Stimulated activated naive CD8-positive, alpha-beta T cell treated with anti-CD3 and anti-CD28 coated beads, Interleukin-15, Interleukin-2, amounts not matched to agents 100 U/mL and 50 U/mL, for 24 hours (primary cell): ENCODE measurements around the gene PMP22.

Experiments
- ATAC-seq: fragments of 150-1000 bp; cut with Tn5 transposase; one replicate; pipeline ENCODE4 v1.10.0; 2021
- DNase-seq: peaks from one replicate; pipeline ENCODE4 v3.0.0; 2021

Gene PMP22

DNA sequence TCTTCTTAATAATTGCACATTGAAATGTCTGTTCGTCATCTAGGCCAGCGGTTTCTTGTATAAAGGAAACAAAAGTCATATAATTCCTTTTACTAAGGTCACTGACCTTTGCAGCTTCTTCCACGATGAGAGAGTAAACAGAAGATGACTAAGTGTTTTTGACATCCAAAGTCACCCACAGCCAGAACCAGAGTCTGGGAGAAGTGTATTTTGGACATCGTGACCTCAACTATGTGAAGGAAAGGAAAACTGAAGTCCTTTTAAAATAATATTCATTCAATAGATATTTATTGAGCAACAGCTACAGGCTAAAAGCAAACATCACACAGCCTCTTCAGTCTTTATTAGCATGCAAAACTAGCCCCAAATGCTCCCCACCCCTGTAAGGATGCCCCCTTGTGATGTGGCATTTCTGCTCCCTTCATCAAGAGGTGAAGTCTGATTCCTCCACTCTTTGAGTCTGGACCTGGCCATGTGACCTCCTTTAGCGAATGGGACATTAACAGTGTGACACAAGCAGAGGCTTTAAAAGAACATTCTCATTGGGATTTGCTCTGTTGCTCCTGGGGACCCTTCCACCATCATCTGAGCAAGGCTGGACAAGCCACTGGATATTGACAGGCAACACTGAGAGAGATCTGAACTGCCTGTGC, 8.1 kb upstream of the PMP22 start:
- ATAC-seq (no peak), DNase-seq (no peak)

DNA sequence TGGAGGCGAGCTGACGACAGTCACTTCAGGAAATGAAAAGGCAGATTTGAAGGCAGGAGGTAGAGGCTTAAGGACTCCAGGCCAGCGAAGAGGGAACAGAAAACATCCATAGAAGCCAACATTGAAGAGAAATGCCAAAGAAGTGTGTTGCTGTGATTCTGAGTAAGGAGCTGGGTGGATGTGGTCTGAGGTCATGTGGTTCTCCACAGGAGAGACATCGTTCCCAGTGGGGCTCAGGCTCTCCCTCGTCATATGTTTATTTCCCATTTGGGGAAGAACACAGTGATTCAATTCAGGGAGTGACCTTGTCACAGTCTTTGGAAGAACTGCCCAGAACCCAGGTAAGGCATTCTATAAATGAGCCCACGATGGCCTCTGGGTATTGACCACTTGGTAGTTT, 6.6 kb upstream of the PMP22 start:
- ATAC-seq (no peak), DNase-seq (no peak)

DNA sequence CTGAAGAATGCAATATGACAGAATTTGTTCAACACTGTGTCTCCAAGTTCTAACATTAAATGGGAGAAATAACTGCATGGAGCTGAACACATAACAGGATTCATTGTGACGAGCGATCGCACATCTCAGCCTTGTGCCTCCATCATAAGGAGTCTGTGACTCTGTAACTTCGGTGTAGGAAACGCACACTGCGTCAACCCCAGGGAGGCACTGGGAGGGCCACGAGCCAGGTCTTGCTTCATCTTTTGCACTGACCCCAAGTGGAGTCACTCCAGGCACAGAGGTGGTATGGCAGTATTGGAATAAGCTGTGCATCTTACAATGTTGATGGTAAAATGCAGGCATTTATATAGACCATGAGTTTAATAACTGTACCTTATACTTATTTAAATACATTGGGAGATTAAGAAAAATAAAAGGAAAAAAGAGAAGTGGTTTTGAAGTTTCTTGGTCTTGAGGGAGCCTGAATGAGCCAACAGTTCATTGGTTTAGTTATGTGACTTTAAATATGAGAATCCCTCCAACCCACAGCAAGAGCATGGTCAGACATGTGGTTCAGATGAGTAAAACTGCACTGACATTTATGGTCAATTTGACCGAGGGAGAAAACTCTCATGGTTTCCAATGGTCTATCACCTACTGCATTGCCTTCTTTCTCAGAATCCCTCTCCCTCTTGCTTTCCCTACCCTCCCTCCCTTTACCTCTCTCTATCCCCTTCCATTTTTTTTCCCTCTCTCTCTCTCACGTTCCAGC, 5.7 kb upstream of the PMP22 start:
- ATAC-seq (peak; percentile 66), DNase-seq (no peak)

DNA sequence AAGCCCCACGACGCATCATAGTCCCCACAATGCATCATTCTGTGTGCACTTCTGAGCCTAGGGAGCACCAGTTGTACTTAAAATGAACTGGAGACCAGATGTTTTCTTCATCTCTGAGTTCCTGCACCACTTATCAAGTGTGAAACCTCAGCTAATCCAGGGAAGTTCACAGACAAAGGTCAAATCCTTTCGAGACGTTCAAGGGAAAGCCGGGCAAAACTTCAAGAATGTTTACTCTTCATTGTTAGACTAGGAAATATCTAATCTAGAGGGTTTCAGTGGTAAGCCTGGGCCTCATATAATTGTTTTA, 4.6 kb upstream of the PMP22 start:
- no peak for ATAC-seq
- DNase-seq, result no peak

DNA sequence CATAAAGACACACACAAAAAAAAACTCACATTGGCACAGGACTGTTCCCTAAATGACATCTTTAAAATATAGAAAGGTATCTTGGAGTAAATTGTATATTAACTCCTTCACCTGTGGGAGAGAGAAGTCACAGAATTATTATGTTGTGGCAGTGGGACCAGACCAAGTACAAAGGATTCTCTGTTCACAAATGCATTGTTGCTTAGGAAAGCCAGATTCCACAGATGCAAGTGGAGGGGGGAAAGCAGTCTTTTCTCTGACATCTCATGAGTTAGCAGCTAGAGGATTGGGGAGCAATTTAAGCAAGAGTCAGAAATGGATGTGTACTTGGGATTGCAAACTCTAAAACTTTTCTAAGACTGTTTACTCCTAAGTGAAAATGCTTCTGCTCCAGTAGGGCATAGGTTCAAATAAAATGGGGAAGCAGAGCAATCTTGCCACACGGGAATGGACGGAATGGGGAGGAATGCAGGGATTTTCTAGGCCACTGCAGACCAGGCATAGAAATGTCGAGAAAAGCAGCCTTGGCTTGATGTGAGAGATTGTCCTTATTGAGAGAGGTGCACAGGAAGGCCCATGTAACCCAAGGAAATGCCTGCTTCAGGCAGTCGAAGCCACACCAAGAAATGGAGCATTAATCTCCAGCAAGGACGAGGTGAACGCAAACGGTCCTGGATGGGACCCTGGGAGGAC, 4.1 kb upstream of the PMP22 start:
- no peak for DNase-seq
- ATAC-seq, result no peak

DNA sequence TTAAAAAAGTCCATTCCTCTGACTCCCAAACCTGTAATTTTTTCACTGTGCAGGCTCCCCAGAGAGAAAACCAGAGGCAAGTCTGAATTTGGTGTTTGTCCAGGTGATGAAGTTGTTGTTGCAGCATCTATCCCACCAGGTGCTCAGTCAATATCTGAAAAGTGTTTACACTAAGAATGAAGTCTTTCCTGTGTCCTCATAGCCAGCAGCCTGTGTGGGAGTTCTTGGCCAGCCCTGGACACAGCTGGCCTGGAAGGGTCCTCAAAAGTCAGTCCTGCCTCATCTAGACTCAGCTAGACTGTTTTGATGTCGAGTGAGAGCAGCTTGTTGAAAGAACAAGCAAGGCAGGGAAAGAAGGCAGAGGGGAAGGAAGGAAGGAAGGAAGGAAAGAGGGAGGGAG, 3.3 kb upstream of the PMP22 start:
- ATAC-seq, result no peak
- no peak for DNase-seq

DNA sequence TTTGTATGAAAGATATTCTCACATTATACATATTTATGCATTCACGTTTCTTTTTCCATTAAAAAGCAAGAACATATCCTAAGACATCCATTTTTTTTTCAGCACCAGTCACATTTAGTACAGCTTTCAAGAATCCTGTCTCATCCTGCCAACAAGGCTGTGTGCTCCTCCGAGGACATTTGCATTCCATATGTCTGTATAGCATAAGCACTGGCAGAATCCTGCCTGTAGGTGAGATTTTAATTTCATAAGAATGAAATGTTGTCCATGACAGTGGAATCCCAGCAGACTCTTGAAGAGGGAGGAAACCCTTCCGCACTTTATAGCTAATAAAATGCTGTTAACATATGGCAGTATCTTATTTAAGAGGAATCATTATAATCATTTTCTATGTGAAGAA, 2.9 kb upstream of the PMP22 start:
- DNase-seq (no peak), ATAC-seq (no peak)

DNA sequence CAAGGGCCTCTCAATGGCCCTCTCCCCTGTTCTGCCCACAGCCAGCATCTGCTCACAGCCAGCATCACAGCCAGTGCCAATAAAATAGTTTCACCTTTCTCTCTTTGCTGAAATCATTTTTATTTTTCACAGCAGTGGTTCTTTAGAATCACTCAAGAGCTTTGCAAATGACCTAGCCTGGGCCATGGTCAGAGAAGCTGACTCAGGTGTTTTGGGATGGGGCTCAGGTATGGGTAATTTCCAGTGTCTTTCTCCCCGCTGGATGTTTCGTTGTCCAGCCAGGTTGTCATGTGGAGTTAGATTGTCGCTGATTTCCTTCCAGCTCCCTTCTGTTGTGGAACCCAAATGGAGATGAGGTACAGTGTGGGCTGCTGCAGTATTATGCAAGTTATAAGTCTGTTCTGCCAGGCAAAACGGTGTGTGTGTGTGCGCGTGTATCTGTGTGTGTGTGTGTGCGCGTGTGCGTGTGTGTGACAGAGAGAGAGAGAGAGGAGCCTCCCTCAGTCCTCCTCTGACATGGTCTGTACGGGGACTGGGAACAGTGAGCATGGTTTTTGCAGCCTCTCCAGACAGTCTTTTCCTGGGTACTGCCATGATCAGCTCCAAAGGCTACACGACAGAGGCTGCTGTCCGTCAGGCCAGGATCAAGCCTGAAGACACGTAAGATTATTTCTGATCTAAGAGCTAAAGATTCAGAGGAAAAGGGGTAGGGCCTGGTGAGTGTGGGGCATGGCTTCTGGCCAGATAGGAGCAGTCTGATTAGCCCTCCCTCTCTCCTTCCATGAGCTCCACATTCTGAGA, 1.4 kb upstream of the PMP22 start:
- DNase-seq, result no peak
- ATAC-seq, result no peak

DNA sequence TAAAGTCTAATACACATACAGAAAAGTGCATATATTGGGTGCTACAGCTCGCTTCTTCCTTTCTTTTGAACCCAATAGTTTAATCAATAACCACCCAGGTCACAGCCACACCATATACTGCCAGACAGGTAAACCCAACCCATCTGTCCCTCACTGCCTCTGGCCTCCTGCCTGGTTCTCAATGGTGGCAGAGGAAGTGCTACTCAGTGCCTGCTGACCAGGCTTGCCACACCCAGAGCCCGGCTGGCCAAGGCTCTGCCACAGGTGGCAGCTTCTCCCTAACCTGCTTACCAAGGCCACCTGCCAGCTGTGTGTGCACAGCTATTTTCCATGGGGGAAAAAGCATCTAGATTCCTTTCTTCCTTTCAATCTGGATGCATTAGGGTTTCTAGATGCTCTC, 584 bp downstream of the PMP22 start:
- no peak for ATAC-seq
- no peak for DNase-seq

DNA sequence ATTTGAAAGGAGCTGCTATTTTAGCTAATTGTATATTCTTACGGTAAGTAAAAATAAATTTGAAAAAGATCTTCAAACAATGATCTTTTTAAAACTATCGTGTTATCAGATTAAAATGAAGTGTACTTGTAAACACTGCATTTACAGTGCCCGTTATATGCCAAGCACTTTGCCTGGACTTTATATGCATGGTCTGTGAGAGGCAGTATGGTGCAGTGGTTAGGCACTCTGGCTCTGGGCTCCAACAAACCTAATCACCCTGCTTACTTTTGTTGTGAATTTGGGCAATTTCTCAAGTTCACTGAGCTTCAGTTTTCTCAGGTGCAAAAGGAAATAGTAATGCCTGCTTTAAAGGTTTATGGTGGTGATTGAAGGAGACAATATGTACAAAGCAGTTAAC, 1.4 kb downstream of the PMP22 start:
- ATAC-seq (no peak), DNase-seq (no peak)

DNA sequence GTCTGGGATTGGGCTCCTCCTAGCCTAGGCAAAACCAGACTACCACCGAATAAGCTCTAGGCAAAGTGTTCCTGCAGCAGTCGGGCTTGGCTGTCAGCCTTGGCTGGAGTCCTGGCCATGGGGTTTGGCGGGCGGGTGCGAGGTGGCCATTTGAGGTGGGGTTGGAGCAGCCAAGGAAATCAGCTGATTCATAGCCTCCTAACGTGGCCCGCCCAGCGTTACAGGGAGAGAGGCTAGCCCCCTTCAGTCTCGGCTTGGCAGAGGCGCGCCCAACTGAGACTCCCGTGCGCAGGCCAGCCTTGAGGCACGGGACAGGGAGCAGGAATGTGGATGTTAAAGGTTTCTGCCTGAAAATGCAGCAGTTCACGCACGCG, 1.9 kb downstream of the PMP22 start:
- DNase-seq (no peak), ATAC-seq (no peak)

DNA sequence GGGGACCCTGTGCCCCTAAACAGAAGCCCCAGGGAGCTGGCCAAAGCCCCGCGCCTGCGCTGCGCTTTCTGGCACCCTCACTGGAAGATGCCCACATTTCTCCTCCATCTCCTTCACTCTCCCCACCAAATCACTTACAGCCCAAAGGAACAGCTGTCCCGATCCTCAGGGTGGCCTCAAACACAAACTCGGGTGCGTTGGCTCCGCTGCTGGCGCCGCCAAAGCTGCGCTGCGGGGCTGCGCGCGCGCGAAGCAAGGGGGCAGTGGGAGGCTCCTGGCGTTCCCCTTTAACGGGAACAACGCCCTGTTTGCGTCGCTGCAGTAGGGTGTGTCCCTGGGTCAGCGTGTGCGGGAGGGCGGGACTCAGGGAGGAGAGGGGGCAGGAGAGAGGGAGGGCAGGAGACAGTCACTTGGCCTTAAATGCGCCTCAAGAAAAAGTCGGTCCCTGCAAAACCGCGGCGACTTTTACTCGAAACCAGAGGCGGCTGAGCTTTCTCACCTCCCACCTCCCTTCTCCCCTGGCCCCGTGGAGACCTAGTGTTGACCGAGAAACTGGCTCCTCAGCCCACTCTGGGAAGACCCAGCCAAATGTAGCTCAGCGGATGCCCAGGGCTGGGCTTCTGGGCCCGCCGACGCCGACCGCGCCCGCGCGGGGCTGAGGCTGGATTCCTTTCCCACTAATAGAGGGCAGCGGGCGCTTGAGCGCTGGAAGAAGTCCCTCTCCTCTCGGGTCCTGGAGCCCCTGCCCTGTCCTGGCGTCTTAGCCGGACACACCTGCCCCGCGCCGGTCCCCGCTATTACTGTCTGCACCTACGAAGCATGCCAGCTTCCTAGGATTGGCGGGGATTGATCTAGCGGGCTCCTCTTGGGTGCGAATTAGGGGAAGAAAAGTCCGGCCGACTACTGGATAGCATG, 2.6 kb downstream of the PMP22 start:
- ATAC-seq (peak; percentile 39), DNase-seq (peak; percentile 22)

DNA sequence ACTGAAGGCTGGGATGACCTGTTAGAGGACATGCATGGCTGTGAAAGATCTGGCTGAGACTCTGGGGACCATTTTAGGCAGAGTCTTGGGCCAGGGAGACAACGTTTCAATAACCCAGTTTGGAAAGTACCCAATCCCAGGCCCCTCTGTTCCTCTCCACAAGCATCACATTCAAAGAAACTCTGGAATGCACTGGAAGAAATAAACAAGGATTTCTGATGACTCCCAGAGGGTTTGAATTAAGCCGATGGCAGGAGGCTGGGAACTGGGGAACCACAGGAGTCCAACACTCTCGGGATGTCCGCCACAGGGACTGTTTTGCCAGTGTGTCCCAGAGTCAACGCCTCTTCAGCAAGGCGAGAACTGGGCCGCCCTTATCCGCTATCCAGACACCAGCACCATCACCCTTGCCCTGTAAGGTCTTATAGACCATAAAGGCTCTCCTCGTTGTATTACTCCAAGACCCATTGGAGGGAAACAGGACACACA, 3.3 kb downstream of the PMP22 start:
- no peak for ATAC-seq
- DNase-seq, result no peak

DNA sequence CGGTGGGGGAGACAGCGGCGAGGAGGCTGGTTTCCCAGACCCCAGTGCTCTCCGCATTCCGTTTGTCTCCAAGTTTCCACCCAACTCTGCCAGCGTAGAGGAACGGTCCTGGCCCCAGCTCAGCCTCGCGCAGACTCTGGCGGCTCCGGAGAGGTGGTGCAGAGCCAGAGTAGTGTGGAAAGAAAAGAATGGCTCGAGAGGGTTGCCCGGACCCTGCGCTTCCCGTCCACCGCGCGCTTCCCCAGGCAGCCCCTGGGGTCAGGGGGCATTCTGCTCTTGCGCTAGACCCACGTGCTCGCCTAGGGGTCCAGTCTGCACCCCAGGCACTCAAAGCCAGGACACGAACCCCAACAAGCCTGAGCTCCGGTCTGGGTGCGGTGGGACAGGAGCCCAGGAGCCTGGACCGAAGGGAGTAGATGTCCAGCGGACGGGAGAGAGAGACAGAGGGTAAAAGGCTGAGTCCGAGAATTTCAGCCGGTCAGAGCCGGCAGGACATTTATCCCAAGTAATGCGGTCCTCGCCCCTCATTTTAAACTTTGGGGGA, 3.8 kb downstream of the PMP22 start:
- DNase-seq, result peak; percentile 19
- no peak for ATAC-seq

DNA sequence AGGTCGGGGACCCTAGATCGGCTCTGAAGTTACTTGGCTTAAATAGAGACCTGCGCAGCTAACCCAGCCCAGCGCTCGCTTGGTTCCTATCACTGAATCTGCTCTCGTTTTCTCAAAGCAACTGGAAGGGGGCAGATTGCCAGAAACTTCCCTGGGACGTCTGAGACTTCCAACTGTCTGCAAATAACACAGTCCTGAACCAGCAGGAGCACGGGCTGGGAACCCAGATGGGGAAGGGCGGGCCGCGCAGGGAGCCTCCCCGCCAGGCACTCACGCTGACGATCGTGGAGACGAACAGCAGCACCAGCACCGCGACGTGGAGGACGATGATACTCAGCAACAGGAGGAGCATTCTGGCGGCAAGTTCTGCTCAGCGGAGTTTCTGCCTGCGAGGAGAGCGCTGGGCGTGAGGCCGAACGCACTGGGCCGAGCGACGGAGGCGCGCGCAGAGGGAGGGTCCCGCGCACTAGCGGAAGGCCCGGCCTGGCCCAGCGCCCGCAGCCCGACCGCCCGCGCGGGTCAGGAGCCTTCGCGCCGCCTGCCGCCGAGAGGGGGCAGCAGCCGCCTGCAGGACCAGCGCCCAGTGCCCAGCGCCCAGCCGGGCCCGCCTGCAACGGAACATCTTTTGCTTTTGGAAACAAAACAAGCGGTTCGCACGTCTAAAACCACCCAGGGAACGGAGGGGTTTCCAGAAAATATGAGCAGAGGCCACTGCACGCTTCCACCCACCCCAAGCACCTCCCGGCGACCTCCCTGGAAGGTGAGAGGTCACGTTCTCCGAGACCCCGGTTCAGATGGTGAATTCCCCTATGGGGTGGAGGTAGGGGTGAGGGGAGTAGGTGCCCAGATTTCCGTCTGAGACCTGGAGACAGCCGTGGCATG, 4.5 kb downstream of the PMP22 start:
- ATAC-seq (peak; percentile 69), DNase-seq (peak; percentile 77)

DNA sequence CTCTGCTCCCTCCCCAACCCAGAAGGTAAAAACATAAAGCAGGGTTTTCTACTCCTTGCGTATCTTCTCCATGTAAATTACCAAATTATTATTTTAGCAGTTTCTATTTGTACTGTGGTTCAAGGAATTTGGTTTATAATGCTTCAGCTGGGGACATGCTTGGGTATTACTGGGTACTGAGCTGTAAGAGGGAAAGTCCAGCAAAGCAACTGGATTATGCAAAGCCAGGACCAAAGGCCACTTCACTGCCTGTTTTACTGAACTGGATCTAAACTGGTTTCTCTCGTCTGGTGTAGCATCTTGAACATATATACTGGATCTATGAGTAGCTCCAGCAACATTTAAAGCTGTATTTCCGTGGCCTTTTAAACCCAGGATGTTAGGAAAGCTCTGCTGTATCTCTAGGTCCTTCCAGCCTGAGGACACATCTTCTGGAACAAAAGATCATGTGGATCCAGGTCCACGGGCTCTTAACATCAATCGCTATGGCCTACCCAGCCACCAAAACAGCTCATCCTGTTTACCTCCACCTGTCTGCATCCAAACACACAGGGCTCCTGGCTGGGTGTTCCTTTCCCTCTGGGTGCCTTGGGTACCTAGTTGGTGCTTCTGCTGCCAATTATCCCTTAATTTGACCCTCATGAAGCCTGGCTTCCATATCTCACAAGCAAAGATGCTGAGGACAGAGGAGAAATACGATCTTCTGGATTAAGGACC, 7.2 kb downstream of the PMP22 start:
- ATAC-seq (no peak), DNase-seq (no peak)

DNA sequence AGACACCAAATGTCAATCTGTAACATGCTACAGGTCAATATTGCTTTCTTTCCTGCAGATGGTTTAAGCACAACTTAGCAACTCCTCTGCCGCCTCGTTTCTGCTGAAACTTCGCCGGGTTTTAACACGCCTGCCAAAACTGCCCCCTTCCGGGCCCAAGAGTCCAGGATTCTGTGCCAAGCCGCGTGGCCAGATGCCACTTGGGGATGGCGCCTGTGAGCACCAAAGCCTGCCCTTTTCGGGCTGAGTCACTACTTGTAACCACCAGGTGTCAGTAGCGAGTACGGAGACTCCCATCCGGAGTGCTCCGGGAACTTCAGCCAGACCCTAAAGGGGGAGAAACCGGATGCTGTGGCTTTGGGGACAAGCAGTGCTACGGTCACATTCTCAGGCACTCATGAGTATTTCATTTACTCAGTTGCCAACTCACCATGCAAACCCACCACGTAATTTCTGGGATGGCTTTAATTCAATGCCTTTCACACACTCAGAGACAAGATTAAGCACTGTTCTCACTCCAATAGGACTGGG, 7.8 kb downstream of the PMP22 start:
- peak; percentile 78 for DNase-seq
- ATAC-seq, result peak; percentile 83

DNA sequence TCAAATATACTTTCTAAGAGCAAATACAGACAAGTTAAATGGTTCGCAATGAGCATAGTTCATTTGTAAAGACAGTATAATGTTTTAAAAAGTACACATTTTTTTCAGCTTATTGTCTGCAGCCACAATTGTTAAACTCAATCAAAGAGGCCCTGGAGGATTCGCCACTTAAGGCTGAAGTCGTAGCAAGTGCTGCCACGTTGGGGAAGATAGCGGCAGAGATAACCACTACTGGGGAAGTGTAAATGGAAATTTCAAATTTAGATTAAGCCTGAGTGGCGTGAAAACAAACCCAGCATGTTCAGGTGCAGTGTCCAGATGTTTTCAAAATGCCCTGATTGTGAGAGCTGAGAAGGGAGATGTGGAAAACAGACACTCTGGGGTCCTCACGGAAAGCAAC, 8.4 kb downstream of the PMP22 start:
- ATAC-seq (no peak), DNase-seq (no peak)

DNA sequence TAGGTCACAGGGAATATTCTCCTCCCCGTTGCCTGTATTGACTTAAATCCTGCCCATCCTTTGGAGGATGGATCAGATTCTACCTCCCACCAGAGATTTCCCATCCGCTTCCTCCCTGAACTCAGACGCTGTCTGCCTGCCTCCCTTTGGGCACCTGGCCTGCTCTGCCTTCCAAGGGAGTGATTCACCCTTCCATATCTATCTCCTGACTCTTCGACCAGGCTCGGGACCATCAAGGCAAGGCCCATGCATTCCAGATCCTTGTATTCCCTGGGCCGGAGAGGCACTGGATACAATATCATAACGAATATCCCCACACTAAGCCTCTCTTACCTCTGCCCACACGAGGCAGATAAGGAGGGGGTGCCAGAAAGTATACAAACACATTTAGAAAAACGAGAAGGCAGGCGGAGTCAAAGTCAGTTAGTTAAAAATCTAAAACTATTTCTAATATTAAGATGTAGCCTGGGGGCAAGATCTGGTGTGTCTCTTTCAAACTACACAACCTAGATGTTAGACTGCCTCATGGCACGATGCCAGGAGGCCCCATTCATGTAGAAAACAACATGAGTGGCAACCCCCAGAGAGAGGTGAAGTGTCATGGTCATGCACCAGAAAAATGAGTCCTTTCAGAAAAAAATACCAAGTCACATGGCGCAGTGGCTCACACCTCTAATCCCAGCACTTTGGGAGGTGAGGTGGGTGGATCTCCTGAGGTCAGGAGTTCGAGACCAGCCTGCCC, 9.2 kb downstream of the PMP22 start:
- ATAC-seq (no peak), DNase-seq (no peak)
